HEK293 (cell line): ENCODE measurements around the gene METTL26.

ENCODE experiments used
- CTCF ChIA-PET: fragments of 350-600 bp; formaldehyde crosslinking; extraction: SDS; loops from one replicate; lab custom pipeline; 2021; ENCODE audit warnings: antibody characterized with exemption; lab: Yijun Ruan, JAX
- POLR2A ChIA-PET: fragments of 300-600 bp; formaldehyde crosslinking; extraction: SDS; loops from one replicate; lab custom pipeline; 2020; ENCODE audit warnings: antibody characterized with exemption, inconsistent platforms; lab: Yijun Ruan, JAX
- H3K27ac ChIP-seq: fragments of 200-500 bp; sonication (Bioruptor generic); 2 replicates; pipeline ENCODE4 v1.5.1; 2014; ENCODE audit warnings: low read depth, low read length, control low read depth, inconsistent platforms; ENCODE audit errors: extremely low read depth
- H3K36me3 ChIP-seq, 2 experiments: fragments of 200-500 bp in 1 of 2; sonication (Bioruptor generic) in 1 of 2; 1 replicate in 1 of 2; 2 replicates in 1 of 2; pipeline ENCODE4 v1.5.1; 2014 to 2017; ENCODE audit warnings: inconsistent platforms in 2 of 2, low read length in 2 of 2; ENCODE audit not compliant: control insufficient read depth in 2 of 2, insufficient read depth in 1 of 2
- H3K4me1 ChIP-seq: fragments of 200-500 bp; sonication (Bioruptor generic); 2 replicates; pipeline ENCODE4 v1.5.1; 2014; ENCODE audit warnings: mild to moderate bottlenecking, low read length, inconsistent platforms; ENCODE audit not compliant: control insufficient read depth, insufficient read depth
- H3K4me3 ChIP-seq: 2 replicates; pipeline ENCODE4 v1.5.1; 2011; ENCODE audit warnings: low read depth, mild to moderate bottlenecking, control low read depth, low read length, moderate library complexity
- H3K9me3 ChIP-seq: fragments of 200-500 bp; sonication (Bioruptor generic); 2 replicates; pipeline ENCODE4 v1.5.1; 2014; ENCODE audit warnings: low read depth, low read length, inconsistent platforms; ENCODE audit not compliant: control insufficient read depth, insufficient read depth
- GLIS1 ChIP-seq: fragments of 450-650 bp; formaldehyde crosslinking; IDR thresholded peaks from 2 replicates; pipeline ENCODE4 v1.5.1; 2016; ENCODE audit warnings: missing biosample characterization, missing genetic modification characterization
- GLIS2 ChIP-seq: fragments of 450-650 bp; formaldehyde crosslinking; IDR thresholded peaks from 2 replicates; pipeline ENCODE4 v1.5.1; 2016; ENCODE audit warnings: missing biosample characterization, missing genetic modification characterization
- KLF10 ChIP-seq: fragments of 450-650 bp; IDR thresholded peaks from 2 replicates; pipeline ENCODE4 v1.5.1; 2018; ENCODE audit warnings: missing biosample characterization, mild to moderate bottlenecking, missing genetic modification characterization
- KLF8 ChIP-seq: fragments of 450-650 bp; formaldehyde crosslinking; IDR thresholded peaks from 2 replicates; pipeline ENCODE4 v1.5.1; 2016; ENCODE audit warnings: missing biosample characterization, missing genetic modification characterization
- KLF9 ChIP-seq: fragments of 450-650 bp; formaldehyde crosslinking; IDR thresholded peaks from 2 replicates; pipeline ENCODE4 v1.5.1; 2016; ENCODE audit warnings: missing biosample characterization, missing genetic modification characterization, low read depth
- OSR2 ChIP-seq: fragments of 450-650 bp; formaldehyde crosslinking; IDR thresholded peaks from 2 replicates; pipeline ENCODE4 v1.5.1; 2016; ENCODE audit warnings: missing biosample characterization, missing genetic modification characterization
- REPIN1 ChIP-seq: fragments of 450-650 bp; formaldehyde crosslinking; IDR thresholded peaks from 2 replicates; pipeline ENCODE4 v1.5.1; 2017; ENCODE audit warnings: missing biosample characterization, missing genetic modification characterization, low read depth
- SP2 ChIP-seq: fragments of 450-650 bp; formaldehyde crosslinking; IDR thresholded peaks from 2 replicates; pipeline ENCODE4 v1.5.1; 2016; ENCODE audit warnings: missing biosample characterization, missing genetic modification characterization
- ZBTB7A ChIP-seq: fragments of 450-650 bp; formaldehyde crosslinking; IDR thresholded peaks from 2 replicates; pipeline ENCODE4 v1.5.1; 2016; ENCODE audit warnings: low read depth, missing biosample characterization, missing genetic modification characterization
- ZNF16 ChIP-seq: fragments of 450-650 bp; formaldehyde crosslinking; IDR thresholded peaks from 2 replicates; pipeline ENCODE4 v1.5.1; 2016; ENCODE audit warnings: low read depth, missing biosample characterization, missing genetic modification characterization
- ZNF221 ChIP-seq: fragments of 450-650 bp; formaldehyde crosslinking; IDR thresholded peaks from 2 replicates; pipeline ENCODE4 v1.5.1; 2017; ENCODE audit warnings: missing biosample characterization, missing genetic modification characterization, borderline replicate concordance
- ZNF24 ChIP-seq: fragments of 450-650 bp; formaldehyde crosslinking; IDR thresholded peaks from 2 replicates; pipeline ENCODE4 v1.5.1; 2016; ENCODE audit warnings: missing biosample characterization, missing genetic modification characterization
- ZNF341 ChIP-seq: fragments of 450-650 bp; formaldehyde crosslinking; IDR thresholded peaks from 2 replicates; pipeline ENCODE4; 2016; ENCODE audit warnings: low read depth, missing biosample characterization, missing genetic modification characterization
- ZNF37A ChIP-seq: fragments of 450-650 bp; IDR thresholded peaks from 2 replicates; pipeline ENCODE4 v1.5.1; 2018; ENCODE audit warnings: missing biosample characterization, missing genetic modification characterization
- ZNF600 ChIP-seq: fragments of 450-650 bp; formaldehyde crosslinking; IDR thresholded peaks from 2 replicates; pipeline ENCODE4 v1.5.1; 2016; ENCODE audit warnings: missing biosample characterization, missing genetic modification characterization
- ZNF623 ChIP-seq: fragments of 450-650 bp; formaldehyde crosslinking; IDR thresholded peaks from 2 replicates; pipeline ENCODE4 v1.5.1; 2016; ENCODE audit warnings: missing biosample characterization, missing genetic modification characterization
- ZNF658 ChIP-seq: fragments of 450-650 bp; formaldehyde crosslinking; IDR thresholded peaks from 2 replicates; pipeline ENCODE4; 2016; ENCODE audit warnings: missing biosample characterization, missing genetic modification characterization
- ZNF785 ChIP-seq: fragments of 450-650 bp; formaldehyde crosslinking; IDR thresholded peaks from 2 replicates; pipeline ENCODE4 v1.5.1; 2016; ENCODE audit warnings: missing biosample characterization, missing genetic modification characterization
- TF ChIP-seq, protein P1 (sequence below): fragments of 450-650 bp; formaldehyde crosslinking; IDR thresholded peaks from 2 replicates; pipeline ENCODE4 v1.5.1; 2016; ENCODE audit warnings: missing biosample characterization, missing genetic modification characterization
- TF ChIP-seq, protein P2 (sequence below): fragments of 450-650 bp; formaldehyde crosslinking; IDR thresholded peaks from 2 replicates; pipeline ENCODE4 v1.5.1; 2016; ENCODE audit warnings: missing biosample characterization, missing genetic modification characterization
- TF ChIP-seq, protein P3 (sequence below): fragments of 450-650 bp; formaldehyde crosslinking; IDR thresholded peaks from 2 replicates; pipeline ENCODE4 v1.5.1; 2016; ENCODE audit warnings: missing biosample characterization, missing genetic modification characterization
- TF ChIP-seq, protein P4 (sequence below): fragments of 450-650 bp; formaldehyde crosslinking; IDR thresholded peaks from 2 replicates; pipeline ENCODE4 v1.5.1; 2016; ENCODE audit warnings: missing biosample characterization, missing genetic modification characterization
- TF ChIP-seq, protein P5 (sequence below): fragments of 450-650 bp; formaldehyde crosslinking; IDR thresholded peaks from 2 replicates; pipeline ENCODE4 v1.5.1; 2016; ENCODE audit warnings: missing biosample characterization, missing genetic modification characterization
- TF ChIP-seq, protein P6 (sequence below): fragments of 450-650 bp; formaldehyde crosslinking; IDR thresholded peaks from 2 replicates; pipeline ENCODE4 v1.5.1; 2016; ENCODE audit warnings: missing biosample characterization, missing genetic modification characterization
- TF ChIP-seq, protein P7 (sequence below): sonication (generic); formaldehyde crosslinking; IDR thresholded peaks from 2 replicates; pipeline ENCODE4 v1.8.1; 2022; ENCODE audit warnings: mild to moderate bottlenecking, moderate library complexity, missing genetic modification reagents

METTL26 gene

DNA sequence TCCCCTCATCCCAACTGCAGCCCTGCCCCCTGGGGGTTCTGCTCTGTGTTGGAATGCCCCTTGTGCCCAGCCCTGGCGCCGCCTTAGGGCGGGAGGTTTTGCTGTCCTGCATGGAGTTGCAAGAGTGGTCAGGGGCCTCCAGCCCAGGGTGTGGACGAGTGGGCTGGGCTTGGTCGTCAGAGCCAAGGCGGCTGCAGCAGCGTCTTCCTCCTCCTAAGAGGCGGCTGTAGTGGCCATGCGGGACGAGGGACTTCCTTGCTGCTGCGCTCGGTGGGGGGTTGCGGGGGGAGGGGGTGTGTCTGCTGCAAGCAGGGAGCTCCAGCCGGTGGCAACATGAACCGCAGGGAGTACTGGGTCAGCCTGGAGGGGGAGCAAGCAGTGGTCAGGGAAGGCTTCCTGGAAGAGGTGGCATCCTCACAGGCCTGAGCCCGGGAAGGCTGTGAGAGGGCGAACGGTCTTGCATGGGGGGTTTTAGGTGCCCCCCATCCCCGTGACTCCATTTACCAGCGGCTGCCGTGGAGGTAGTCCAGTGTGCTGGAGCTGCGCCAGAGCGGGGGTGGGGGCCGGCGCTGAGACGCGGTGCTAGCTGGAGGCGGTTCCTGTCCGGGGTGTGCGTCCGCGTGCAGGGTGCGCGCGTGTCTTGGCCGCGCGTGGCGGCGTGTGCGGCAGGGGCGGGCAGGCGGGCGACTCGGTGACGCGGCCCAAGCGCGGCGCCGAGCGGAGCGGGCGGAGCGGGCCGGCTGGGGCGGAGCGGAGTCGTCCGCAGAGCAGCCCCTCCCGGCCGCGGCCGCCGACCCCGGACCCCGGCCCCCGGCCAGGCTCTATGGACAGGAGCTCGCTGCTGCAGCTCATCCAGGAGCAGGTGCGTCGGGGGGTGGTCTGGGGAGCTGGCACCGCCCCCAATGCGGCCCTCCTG, 39.1 kb upstream of the METTL26 start, which contains the start of gene RHBDL1:
Gene RHBDL1 (plus strand): TSS at position 704 of the 916 bp plus-strand sequence. CDS start 120 bp downstream, at position 824.
- H3K27ac ChIP-seq, result no peak within 1 kb of the TSS
- H3K4me3 ChIP-seq, result no peak within 1 kb of the TSS
- no peaks in the 10 kb centered on the region for H3K9me3 ChIP-seq
- peaks cover 0 to 50% of the 10 kb centered on the region in 2 experiments; a peak in 1 of 3 replicates for H3K36me3 ChIP-seq
- CTCF ChIA-PET, result interaction anchor here (0.6 to 1.4 kb wide), 3 partner anchors 11 to 97 kb away, joined by 3 to 8 read pairs (median 4); no protein-coding TSS in a partner anchor
- H3K4me1 ChIP-seq, result peaks cover 5% of the 10 kb centered on the region; the same call in 1 of the 2 replicates
- POLR2A ChIA-PET, result interaction anchor here (0.7 to 2.6 kb wide), 8 partner anchors 8 to 289 kb away, joined by 3 to 10 read pairs (median 5); partner anchors contain the start of genes JMJD8, METTL26, RHOT2 and WDR24
- TF ChIP-seq, protein P1, sequence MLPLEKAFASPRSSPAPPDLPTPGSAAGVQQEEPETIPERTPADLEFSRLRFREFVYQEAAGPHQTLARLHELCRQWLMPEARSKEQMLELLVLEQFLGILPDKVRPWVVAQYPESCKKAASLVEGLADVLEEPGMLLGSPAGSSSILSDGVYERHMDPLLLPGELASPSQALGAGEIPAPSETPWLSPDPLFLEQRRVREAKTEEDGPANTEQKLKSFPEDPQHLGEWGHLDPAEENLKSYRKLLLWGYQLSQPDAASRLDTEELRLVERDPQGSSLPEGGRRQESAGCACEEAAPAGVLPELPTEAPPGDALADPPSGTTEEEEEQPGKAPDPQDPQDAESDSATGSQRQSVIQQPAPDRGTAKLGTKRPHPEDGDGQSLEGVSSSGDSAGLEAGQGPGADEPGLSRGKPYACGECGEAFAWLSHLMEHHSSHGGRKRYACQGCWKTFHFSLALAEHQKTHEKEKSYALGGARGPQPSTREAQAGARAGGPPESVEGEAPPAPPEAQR (tag by site-specific recombination), result no peak
- TF ChIP-seq ZNF221, result no peak
- TF ChIP-seq KLF10 (tag by site-specific recombination), result peak; percentile 63
- 0 out of 2 replicates have a peak, but pooled peaks have one; percentile 10 for TF ChIP-seq GLIS2
- TF ChIP-seq, protein P2, sequence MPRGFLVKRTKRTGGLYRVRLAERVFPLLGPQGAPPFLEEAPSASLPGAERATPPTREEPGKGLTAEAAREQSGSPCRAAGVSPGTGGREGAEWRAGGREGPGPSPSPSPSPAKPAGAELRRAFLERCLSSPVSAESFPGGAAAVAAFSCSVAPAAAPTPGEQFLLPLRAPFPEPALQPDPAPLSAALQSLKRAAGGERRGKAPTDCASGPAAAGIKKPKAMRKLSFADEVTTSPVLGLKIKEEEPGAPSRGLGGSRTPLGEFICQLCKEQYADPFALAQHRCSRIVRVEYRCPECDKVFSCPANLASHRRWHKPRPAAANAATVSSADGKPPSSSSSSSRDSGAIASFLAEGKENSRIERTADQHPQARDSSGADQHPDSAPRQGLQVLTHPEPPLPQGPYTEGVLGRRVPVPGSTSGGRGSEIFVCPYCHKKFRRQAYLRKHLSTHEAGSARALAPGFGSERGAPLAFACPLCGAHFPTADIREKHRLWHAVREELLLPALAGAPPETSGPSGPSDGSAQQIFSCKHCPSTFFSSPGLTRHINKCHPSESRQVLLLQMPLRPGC (tag by site-specific recombination), result 0 out of 2 replicates have a peak, but pooled peaks have one; percentile 11
- TF ChIP-seq, protein P3, sequence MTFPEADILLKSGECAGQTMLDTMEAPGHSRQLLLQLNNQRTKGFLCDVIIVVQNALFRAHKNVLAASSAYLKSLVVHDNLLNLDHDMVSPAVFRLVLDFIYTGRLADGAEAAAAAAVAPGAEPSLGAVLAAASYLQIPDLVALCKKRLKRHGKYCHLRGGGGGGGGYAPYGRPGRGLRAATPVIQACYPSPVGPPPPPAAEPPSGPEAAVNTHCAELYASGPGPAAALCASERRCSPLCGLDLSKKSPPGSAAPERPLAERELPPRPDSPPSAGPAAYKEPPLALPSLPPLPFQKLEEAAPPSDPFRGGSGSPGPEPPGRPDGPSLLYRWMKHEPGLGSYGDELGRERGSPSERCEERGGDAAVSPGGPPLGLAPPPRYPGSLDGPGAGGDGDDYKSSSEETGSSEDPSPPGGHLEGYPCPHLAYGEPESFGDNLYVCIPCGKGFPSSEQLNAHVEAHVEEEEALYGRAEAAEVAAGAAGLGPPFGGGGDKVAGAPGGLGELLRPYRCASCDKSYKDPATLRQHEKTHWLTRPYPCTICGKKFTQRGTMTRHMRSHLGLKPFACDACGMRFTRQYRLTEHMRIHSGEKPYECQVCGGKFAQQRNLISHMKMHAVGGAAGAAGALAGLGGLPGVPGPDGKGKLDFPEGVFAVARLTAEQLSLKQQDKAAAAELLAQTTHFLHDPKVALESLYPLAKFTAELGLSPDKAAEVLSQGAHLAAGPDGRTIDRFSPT (tag by site-specific recombination), result peak; percentile 62
- no peak for TF ChIP-seq ZNF623
- TF ChIP-seq, protein P4, sequence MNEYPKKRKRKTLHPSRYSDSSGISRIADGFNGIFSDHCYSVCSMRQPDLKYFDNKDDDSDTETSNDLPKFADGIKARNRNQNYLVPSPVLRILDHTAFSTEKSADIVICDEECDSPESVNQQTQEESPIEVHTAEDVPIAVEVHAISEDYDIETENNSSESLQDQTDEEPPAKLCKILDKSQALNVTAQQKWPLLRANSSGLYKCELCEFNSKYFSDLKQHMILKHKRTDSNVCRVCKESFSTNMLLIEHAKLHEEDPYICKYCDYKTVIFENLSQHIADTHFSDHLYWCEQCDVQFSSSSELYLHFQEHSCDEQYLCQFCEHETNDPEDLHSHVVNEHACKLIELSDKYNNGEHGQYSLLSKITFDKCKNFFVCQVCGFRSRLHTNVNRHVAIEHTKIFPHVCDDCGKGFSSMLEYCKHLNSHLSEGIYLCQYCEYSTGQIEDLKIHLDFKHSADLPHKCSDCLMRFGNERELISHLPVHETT (tag by site-specific recombination), result no peak
- no peak for TF ChIP-seq ZNF37A (tag by site-specific recombination)
- TF ChIP-seq ZNF785 (tag by site-specific recombination), result no peak
- TF ChIP-seq, protein P5, sequence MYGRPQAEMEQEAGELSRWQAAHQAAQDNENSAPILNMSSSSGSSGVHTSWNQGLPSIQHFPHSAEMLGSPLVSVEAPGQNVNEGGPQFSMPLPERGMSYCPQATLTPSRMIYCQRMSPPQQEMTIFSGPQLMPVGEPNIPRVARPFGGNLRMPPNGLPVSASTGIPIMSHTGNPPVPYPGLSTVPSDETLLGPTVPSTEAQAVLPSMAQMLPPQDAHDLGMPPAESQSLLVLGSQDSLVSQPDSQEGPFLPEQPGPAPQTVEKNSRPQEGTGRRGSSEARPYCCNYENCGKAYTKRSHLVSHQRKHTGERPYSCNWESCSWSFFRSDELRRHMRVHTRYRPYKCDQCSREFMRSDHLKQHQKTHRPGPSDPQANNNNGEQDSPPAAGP, result 0 out of 2 replicates have a peak, but pooled peaks have one; percentile 26
- TF ChIP-seq, protein P6, sequence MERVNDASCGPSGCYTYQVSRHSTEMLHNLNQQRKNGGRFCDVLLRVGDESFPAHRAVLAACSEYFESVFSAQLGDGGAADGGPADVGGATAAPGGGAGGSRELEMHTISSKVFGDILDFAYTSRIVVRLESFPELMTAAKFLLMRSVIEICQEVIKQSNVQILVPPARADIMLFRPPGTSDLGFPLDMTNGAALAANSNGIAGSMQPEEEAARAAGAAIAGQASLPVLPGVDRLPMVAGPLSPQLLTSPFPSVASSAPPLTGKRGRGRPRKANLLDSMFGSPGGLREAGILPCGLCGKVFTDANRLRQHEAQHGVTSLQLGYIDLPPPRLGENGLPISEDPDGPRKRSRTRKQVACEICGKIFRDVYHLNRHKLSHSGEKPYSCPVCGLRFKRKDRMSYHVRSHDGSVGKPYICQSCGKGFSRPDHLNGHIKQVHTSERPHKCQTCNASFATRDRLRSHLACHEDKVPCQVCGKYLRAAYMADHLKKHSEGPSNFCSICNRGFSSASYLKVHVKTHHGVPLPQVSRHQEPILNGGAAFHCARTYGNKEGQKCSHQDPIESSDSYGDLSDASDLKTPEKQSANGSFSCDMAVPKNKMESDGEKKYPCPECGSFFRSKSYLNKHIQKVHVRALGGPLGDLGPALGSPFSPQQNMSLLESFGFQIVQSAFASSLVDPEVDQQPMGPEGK (tag by site-specific recombination), result peak; percentile 57; the same call in 1 of the 2 replicates
- TF ChIP-seq ZNF600 (tag by site-specific recombination), result 0 out of 2 replicates have a peak, but pooled peaks have one; percentile 32
- TF ChIP-seq ZNF16 (tag by site-specific recombination), result no peak
- TF ChIP-seq, protein P7, sequence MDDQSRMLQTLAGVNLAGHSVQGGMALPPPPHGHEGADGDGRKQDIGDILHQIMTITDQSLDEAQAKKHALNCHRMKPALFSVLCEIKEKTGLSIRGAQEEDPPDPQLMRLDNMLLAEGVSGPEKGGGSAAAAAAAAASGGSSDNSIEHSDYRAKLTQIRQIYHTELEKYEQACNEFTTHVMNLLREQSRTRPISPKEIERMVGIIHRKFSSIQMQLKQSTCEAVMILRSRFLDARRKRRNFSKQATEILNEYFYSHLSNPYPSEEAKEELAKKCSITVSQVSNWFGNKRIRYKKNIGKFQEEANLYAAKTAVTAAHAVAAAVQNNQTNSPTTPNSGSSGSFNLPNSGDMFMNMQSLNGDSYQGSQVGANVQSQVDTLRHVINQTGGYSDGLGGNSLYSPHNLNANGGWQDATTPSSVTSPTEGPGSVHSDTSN (CRISPR knock-in tag), result peak; percentile 22; the same call in 1 of the 2 replicates
- peak; percentile 75 for TF ChIP-seq KLF9 (tag by site-specific recombination)
- TF ChIP-seq OSR2 (tag by site-specific recombination), result peak; percentile 41; the same call in 1 of the 2 replicates
- TF ChIP-seq KLF8 (tag by site-specific recombination), result peak; percentile 41; the same call in 1 of the 2 replicates
- peak; percentile 37 for TF ChIP-seq GLIS1 (tag by site-specific recombination)
- TF ChIP-seq ZNF24 (tag by site-specific recombination), result no peak
- peak; percentile 21; the same call in 1 of the 2 replicates for TF ChIP-seq ZNF341
- TF ChIP-seq ZNF658 (tag by site-specific recombination), result no peak
- TF ChIP-seq REPIN1 (tag by site-specific recombination), result no peak
- peak; percentile 46; the same call in 1 of the 2 replicates for TF ChIP-seq SP2 (tag by site-specific recombination)
- TF ChIP-seq ZBTB7A (tag by site-specific recombination), result peak; percentile 41; the same call in 1 of the 2 replicates
